Measurements from ENCODE around the gene ADAMTS2. TPM values are rescaled to one million over a fixed set of nuclear protein-coding genes. Genes with fewer than 3 reads are reported as not detected.

Gene ADAMTS2
- total and polyA plus RNA-seq, 10 donors = 4.0 to 101 (median 47.5) TPM

DNA sequence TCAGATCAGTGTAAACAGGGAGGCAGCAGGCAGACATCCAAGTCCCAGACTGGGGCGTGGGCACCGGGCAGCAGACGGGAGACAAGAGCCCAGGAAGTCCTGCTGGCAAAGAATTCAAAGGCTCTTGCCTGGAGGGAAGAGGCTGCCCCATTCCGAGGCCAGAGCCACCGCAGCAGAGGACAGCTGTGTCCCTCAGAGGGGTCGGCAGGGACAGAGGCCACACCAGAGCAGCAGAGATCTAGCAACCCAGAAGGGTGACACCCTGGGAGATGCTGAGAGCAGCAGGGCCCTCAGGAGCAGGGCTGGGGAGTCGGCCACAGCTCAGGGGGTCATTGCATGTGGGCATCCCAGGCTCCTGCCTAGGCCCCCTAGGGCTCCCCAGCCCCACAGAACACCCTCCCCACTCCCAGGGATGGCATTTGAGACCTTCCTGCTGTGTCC lies 29.1 kb downstream of the ADAMTS2 start:
- DNase-seq = peak; percentile 67
- 69 to 87% (median 75%) methylated on average over 6 to 7 of the region's 7 CpGs for WGBS, 5 donors
- peaks cover 0 to 5% (median 0%) of the 10 kb centered on the region in 8 donors for H3K9me3 ChIP-seq

DNA sequence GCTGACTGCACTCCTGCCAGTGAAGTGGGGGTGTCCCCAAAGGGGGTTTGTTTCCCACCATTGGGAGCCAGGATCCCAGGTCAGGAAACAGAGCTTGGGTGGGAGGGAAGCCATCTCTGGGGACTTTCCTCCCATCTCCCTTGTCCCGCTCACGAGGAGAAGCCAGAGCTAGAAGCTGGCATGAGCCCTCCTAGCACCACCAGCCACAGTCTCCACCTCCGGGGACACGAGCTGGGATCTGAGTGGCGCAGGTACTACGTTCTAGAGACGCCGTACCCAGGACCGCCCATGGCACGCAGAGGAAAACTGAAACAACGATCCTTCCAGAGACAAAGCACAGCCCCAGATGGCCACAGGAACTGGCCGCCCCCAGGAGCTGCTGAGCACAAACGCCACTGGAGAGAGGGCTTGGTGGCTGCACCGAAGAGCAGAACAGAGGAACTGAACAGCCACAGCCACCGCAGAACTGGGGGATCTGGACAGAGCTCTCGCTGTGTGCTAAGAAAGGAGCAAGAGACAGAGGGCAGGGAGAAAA lies 29.8 kb downstream of the ADAMTS2 start:
- H3K9me3 ChIP-seq = peaks cover 0 to 5% (median 0%) of the 10 kb centered on the region in 8 donors
- TF ChIP-seq, protein P1, sequence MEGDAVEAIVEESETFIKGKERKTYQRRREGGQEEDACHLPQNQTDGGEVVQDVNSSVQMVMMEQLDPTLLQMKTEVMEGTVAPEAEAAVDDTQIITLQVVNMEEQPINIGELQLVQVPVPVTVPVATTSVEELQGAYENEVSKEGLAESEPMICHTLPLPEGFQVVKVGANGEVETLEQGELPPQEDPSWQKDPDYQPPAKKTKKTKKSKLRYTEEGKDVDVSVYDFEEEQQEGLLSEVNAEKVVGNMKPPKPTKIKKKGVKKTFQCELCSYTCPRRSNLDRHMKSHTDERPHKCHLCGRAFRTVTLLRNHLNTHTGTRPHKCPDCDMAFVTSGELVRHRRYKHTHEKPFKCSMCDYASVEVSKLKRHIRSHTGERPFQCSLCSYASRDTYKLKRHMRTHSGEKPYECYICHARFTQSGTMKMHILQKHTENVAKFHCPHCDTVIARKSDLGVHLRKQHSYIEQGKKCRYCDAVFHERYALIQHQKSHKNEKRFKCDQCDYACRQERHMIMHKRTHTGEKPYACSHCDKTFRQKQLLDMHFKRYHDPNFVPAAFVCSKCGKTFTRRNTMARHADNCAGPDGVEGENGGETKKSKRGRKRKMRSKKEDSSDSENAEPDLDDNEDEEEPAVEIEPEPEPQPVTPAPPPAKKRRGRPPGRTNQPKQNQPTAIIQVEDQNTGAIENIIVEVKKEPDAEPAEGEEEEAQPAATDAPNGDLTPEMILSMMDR (IDR thresholded peaks at IDR 0.05 in 8 of 11, conservative IDR thresholded peaks at IDR 0.05 in 3 of 11) = no peak
- TF ChIP-seq POLR2A (IDR thresholded peaks at IDR 0.05) (no peak), POLR2AphosphoS5 (IDR thresholded peaks at IDR 0.05) (no peak)
- H3K36me3 ChIP-seq = peaks cover 0 to 3% (median 0%) of the 10 kb centered on the region in 6 donors
- DNase-seq = peak; percentile 24
- H3K27ac ChIP-seq = no peak overlapping the region
- 81 to 89% (median 84%) methylated on average over 6 to 16 of the region's 16 CpGs for WGBS, 5 donors
- H3K4me1 ChIP-seq = peaks cover 6 to 56% (median 25%) of the 10 kb centered on the region in 6 donors
- H3K4me3 ChIP-seq = no peak overlapping the region
- intact Hi-C loops (cut with DNase I; ENCODE audit: low total_unique reads) = no loop called here
- H3K27me3 ChIP-seq (replicated peaks in 1 of 7) = peaks cover 0 to 15% (median 0%) of the 10 kb centered on the region in 7 donors

More for the DNA sequence above, 29.1 kb downstream of the ADAMTS2 start:
- Histone ChIP-seq H3K36me3 (peaks cover 0 to 3% (median 0%) of the 10 kb centered on the region in 6 donors), H3K4me1 (peaks cover 6 to 52% (median 25%) of the 10 kb centered on the region in 6 donors), H3K4me3 (no peak overlapping the region), H3K27me3 (replicated peaks in 1 of 7) (peaks cover 0 to 16% (median 0%) of the 10 kb centered on the region in 7 donors), H3K27ac (no peak overlapping the region)
- TF ChIP-seq POLR2AphosphoS5 (IDR thresholded peaks at IDR 0.05) = no peak
- no peak for TF ChIP-seq POLR2A (IDR thresholded peaks at IDR 0.05)
- TF ChIP-seq, protein P1 (IDR thresholded peaks at IDR 0.05 in 8 of 11, conservative IDR thresholded peaks at IDR 0.05 in 3 of 11) = no peak
- intact Hi-C loops (cut with DNase I; ENCODE audit: low total_unique reads) = no loop called here

DNA sequence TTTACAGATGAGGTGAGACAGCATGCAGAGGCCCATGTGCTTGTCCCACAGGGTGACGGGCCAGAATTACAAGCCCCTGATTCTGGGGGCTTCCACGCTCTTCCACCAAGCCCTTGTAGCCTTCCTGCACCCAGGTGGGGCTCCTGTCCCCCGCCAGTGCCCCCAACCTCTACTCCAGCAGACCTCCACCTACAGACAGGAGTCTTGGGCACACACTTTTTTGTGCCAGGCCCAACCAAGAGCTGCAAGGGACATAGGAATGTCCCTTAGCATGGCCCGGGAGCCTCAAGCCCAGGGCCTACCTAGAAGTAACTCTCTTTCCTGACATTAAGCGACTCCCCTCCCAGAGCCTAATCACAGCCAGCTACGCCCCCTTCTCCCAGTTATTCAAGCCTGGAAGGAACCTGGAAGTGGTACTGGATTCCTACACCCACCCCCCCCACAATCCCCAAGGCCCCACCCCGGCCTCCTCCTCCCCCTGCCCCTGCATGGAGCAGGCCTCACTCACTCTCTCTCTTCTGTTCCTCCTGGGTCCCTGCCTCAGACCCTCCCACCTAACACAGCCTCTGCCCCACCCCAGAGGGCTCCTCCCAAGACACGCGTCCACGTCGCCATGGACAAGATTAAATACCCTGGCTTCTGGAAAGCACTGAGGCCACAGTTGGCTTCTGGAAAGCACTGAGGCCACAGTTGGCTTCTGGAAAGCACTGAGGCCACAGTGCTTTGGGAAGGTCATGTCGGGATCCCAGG lies 30.5 kb downstream of the ADAMTS2 start:
- peaks cover 6 to 59% (median 27%) of the 10 kb centered on the region in 6 donors for H3K4me1 ChIP-seq
- no peak overlapping the region for H3K4me3 ChIP-seq
- TF ChIP-seq POLR2A (IDR thresholded peaks at IDR 0.05) (no peak), POLR2AphosphoS5 (IDR thresholded peaks at IDR 0.05) (no peak)
- TF ChIP-seq, protein P1 (IDR thresholded peaks at IDR 0.05 in 8 of 11, conservative IDR thresholded peaks at IDR 0.05 in 3 of 11) = no peak
- 84 to 91% (median 86%) methylated on average over 12 of the region's 12 CpGs for WGBS, 5 donors
- peaks cover 0 to 3% (median 0%) of the 10 kb centered on the region in 6 donors for H3K36me3 ChIP-seq
- H3K9me3 ChIP-seq = peaks cover 0 to 5% (median 0%) of the 10 kb centered on the region in 8 donors
- peaks cover 0 to 15% (median 0%) of the 10 kb centered on the region in 7 donors for H3K27me3 ChIP-seq (replicated peaks in 1 of 7)
- intact Hi-C loops (cut with DNase I; ENCODE audit: low total_unique reads) = no loop called here
- H3K27ac ChIP-seq = peak overlapping the region in 2 of 8 donors; percentile 14 to 31
- peak; percentile 22 for DNase-seq
